C4-2B (cell line): Measurements from ENCODE around the gene PLD1.

Source experiments
- CTCF ChIP-seq: fragments of 450-650 bp; conservative IDR thresholded peaks from 2 replicates; pipeline ENCODE4 v1.5.1; 2017; ENCODE audit warnings: mild to moderate bottlenecking
- ZFX ChIP-seq: fragments of 450-650 bp; IDR thresholded peaks from 2 replicates; pipeline ENCODE4 v1.6.1; 2017

DNA sequence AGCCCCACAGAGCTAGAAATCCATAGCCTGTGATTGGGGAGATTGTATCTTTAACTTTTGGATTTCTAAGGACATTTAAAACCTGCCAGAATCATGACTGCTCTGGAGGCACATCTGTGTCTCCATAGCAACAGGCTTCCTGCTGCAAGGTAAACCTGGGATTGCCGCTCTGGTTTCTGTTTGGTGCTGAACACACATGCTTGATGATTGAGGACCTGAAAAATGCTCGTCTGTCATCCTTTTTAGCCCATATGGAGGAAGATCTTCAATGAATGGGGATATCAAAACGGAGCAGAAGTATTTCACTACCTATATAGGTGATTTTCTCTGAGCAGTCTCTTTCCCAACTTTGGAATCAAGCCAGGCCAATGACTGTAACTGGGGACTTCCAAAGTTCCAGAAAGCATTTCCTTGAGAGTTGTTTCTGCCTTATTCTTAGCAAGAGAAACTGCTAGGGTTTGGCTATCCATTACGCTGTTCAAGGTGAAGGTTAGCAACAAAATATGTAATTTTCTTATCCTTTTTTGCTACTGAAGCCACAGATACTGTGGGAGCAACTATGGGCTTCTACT lies 253.6 kb downstream of the PLD1 start:
- no peak for TF ChIP-seq CTCF
- TF ChIP-seq ZFX = no peak
